NCI-H774 (cell line): ENCODE measurements around the gene SLC1A7.

ENCODE experiments used
- DNase-seq: peaks from one replicate; lab custom pipeline; 2025; lab: John Stamatoyannopoulos, UW

Gene SLC1A7

GRCh38 chr1:53115403-53116306, 26.8 kb downstream of the SLC1A7 start:
- DNase-seq, result no peak

DNA sequence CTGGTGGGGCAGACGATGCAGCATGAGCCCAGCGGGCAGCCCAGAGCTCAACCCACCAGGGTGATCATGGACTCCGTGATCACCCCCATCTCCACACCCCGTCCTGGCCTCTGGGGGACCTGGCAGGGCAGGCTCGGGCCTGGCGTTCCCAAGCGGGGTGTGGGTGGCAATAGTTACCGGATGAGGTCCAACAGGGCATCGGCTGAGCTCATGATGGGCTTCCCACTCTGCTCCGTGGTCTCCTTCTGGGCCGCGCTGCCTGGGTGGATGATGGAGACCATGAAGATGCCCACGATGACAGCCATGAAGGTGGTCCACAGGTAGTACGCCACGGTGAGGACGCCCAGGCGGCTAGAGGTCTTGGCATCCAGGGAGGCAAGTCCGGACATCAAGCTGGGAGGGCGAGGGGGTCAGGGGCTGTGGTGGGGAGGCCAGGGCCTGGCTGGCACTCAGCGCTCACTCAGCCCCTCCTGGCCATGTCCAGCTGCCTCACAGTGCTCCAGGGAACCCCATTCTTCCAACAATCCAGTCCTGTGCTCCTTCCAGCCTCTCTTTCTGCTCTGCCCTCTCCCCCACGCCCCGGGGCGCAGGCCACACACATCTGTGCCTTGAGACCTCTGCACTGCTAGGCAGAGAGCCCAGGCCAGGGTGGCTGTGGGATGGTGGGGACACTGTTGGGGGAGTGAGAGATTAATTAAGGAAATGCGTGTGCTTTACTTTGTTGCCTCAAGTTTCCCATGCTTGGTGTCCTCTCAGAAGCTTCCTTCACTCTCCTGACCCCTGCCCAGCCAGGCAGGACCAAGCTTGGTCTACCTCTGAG, 27.6 kb downstream of the SLC1A7 start:
- no peak for DNase-seq

DNA sequence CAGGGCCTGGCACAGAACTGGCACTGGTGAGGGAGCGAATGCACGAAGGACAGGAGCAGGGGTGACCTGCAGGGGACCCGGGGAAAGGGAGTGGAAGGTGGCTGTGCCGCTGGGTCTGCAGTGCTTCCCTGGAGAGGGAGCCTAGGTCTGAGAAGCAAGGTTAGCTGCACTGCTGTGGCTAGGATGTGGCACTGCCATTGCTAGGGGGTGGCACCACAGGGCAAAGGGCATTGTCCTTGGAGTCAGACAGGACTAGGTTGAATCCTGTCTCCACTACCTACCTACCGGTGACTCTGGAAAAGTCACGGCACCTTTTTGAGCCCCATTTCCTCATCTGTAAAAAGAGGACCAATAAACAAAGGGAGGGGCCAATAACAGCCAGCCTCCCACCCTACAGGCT, 28.3 kb downstream of the SLC1A7 start:
- DNase-seq, result no peak

DNA sequence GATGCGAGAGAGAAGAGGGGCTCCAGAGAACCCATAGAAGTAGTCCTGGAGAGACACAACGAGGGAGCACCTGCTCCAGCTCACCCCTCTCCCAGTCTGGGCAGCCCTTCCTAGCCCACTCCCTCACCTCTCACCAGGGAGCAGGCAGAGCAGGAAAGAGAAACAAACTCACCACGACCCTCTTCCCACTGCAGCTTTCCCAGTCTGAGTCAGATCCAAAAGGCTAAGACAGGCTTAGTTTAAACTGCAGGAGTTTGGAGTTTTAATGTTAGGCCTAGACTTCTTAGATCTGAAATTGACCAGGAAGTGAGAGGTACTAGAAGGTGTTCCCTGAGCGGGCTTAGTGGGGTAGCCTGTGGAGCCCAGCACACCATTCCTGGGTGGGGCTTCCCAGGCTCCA, 29.6 kb downstream of the SLC1A7 start:
- DNase-seq, result no peak

GRCh38 chr1:53112271-53112774, 30.1 kb downstream of the SLC1A7 start:
- no peak for DNase-seq

DNA sequence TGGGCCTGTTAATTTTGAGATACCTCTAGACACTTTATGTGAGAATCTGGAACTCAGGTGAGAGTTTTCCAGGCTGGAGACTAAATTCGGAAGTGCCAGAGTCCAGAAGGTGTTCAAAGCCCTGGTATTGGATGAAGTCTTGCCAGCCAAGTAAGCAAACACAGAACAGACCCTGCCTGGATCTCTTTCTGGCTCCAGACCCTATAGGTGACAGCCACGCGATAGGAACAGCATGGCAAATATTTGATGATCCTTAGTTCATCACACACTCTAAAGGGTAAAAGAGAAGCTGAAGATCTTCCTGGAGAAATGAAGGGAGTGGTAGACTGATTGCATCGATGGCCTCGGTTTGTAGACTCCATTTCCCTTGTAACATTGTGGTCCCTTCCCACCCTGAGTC, 30.7 kb downstream of the SLC1A7 start:
- no peak for DNase-seq

- DNase-seq, result no peak
These were observed 31.3 kb downstream of the SLC1A7 start for GRCh38 chr1:53111073-53111556.

GRCh38 chr1:53110370-53111072, 31.9 kb downstream of the SLC1A7 start:
- no peak for DNase-seq

DNA sequence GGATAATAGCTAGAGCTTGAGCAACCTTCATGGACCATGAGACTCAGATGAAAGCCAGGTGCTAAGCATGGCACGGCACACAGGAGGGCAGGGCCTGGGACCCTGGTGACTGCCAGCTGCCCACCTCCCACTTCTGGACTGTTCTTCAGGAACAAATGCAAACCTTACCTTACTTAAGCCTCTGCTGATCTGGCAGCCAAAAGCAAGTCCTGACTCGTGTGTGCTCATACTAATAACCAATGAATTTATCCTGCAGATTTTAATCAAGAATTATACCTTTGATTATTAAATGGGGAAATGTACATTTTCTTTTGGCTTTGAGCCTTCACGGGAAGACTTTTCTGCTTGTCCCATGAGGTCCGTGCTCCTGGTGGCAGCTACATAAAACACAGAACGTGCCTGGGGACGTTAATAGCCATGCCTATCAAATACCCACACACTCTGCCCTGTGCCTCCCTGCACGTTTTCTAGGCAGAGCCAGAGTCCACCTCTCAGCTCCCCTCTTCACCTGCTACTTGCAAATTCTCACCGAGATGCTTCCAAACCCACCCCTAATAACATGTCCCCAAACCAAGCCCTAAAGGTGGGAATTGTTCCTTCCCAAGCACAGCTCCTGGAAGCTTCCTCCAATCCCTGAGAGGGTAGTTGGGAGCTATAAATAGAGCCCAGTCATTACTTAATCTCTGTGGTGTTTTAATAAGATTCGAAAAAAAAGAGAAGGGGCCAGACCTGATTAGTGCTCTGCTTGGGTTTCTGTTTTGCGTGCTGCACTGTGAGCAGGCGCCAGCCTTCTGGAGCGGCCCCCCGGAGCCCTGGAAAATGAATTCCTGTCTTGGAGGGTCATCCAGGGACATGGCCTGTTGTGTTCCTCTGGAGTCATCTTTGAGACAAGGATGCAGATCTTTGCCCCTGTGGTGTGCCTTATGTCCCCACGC, 33.5 kb downstream of the SLC1A7 start:
- no peak for DNase-seq

- peak; percentile 42 for DNase-seq
These were observed 34.7 kb downstream of the SLC1A7 start for GRCh38 chr1:53107570-53108322.

DNA sequence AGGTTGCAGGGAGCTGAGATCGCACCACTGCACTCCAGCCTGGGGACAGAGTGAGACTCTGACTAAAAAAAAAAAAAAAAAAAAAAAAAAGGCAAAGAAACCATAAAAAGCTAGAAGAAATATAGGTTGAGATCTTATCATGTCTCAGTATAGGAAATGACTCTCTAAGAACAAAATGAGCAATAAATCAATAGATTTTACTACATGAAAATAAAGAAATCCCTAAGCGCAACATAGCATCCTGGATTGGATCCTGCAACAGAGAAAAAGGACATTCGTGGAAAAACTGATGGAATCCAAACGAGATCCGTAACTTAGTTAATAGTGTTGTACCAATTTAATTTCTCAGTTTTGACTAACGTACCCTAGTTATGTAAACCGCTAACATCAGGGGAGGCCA, 35.3 kb downstream of the SLC1A7 start:
- no peak for DNase-seq

- no peak for DNase-seq
These were observed 38.0 kb downstream of the SLC1A7 start for GRCh38 chr1:53104289-53104913.

DNA sequence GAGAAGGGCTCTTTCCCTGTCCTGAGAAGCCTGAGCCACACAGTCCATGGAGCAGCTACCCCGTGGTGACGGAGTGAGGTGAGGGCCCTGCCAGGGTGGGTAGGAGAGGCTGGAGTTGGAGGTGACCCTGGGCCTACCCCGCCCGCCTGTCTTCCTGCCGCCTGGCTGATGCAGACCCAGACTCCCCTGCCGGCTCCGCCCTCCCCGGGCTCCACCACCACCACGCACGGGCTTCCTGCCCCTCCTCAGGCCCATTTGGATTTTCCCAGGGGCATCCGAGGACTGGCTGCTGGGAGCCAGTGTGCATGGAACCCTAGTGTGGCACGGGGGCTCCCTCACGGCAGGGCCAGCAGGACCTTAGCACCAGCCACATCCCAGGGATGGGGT, 47.9 kb downstream of the SLC1A7 start:
- DNase-seq, result no peak

GRCh38 chr1:53093778-53094532, 48.5 kb downstream of the SLC1A7 start:
- no peak for DNase-seq

DNA sequence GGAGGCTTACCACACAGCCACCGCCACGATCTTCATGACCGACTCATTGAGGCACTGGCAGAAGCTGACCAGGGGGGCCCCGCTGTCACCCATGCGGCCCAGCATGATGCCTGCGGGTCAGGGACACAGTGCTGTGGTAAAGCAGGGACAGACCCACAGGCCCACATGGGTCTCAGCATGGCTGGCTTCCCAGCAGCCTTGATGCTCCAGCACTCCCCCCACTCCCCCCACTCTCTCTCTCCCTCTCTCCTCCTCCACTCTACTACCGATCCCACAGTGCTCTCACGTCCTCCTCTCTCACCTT, 49.0 kb downstream of the SLC1A7 start:
- no peak for DNase-seq

DNA sequence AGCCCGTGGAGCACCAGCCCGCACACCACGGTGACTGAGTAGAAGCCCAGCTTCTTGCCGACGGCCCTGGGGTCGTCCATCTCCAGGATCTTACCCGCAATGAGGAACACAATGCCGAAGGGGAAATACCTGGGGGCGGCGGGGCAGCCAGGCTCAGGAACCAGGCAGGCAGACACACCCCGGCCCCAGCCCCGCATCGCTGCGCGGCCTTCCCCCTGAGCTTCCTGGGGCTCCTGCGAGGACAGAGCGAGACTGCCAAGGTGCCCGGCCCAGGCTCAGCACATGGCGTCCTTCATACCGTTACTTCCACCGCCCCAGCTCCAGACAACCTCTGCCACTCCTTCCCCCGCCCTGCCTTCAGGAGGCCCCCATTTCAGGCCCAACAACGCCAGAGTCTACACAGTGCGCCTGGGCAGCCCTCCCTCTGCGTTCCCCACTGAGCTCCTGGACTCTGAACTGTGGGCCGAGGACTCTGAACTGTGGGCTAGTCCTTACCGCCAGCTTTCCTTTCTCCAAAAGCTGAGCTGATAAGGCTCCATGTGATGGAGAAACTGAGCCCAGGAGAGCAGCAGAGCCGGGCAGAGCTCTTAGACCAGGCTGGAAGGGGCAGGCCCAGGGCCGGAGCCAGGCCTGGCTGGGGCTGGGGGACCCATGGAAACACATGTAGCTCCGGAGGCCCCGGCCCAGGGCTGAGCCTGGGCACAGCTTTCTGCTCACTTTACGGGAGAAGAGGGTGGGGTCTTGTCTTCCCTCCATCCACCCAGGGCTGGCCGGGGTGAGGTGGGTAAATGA, 49.6 kb downstream of the SLC1A7 start:
- DNase-seq, result no peak

DNA sequence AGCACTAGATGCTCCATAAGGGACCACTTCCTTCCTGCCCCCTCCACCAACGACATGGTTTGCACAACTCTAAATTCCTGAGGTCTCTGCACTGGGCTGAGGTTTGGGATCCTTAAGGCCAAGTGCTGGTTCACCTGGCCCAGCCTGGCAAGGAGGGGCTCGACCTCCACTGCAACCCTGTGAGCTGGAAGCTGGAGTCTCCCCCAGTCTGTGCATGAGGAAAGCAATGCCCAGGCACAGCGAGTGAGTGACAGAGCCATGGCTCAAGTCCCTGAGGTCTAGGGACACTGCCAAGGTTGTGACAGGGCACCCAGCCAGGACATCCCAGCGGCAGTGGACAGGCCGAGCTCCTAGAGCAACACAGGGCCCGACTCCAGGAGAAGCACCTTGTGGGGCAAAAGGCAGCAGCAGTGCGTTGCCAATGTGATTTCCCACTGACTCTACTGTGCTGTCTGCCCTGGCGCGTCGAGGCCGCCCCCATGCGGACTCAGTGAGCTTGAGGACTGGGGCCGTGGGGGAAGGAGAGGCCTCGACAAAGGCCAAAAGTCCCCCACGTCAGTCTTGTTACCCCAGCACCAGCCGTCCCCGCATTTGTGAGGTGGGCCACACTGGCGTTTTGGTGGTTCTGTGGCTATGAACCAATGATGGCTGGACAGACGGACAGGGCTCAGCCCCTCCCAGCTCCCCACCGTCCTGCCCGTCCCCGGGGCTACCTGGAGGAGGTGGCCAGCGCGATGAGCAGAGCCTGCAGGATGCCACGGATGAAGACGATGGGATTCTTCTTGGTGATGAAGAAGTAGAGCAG, 50.4 kb downstream of the SLC1A7 start:
- no peak for DNase-seq
